OCI-M1 (cell line): ENCODE results near the gene RFLNA.
"Not testable (repeated sequence)": the region's sequence is repeated elsewhere in the genome, so short reads cannot be mapped to it uniquely, and the experiment has no call there.

Experiments
- DNase-seq: peaks from one replicate; lab custom pipeline; 2025; lab: John Stamatoyannopoulos, UW

Gene RFLNA

DNA sequence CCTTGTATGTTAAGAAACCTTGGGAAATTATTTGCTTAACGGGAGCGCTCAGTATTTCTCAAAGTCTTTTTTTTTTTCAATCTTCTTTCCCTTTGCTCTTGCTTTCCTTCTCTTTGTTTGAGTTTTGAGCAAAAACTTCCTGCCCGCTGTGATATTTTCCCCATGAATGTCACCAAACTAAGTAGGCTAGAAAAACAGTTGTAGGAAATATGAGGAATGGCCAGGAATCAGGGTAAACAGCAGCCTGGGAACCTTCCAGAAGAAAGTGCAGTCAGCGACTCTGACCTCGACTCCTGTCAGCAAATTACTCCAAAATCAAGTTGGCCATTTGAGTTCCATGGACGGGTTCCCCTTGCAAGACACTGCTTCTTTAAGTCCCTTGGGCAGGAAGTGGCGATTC lies 11.6 kb upstream of the RFLNA start:
- no peak for DNase-seq

DNA sequence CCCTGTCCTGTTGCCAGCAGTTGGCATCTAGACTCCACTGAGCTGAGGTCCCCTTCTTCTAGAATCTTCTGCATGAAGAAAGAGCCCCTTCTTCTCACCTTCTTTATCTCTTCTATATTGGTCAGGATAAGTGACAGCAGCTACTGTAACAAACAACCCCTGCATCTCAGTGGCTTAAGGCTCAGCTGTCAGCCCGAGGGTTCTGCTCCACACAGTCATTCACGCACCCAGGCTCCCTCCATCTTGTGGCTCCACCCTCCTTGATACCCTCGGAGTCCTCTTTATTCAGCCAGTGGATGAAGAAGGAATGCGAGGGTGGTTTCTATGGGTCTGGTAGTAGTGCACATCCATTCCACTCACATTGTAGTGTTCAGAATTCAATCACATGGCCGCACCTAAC lies 10.5 kb upstream of the RFLNA start:
- DNase-seq: no peak

DNA sequence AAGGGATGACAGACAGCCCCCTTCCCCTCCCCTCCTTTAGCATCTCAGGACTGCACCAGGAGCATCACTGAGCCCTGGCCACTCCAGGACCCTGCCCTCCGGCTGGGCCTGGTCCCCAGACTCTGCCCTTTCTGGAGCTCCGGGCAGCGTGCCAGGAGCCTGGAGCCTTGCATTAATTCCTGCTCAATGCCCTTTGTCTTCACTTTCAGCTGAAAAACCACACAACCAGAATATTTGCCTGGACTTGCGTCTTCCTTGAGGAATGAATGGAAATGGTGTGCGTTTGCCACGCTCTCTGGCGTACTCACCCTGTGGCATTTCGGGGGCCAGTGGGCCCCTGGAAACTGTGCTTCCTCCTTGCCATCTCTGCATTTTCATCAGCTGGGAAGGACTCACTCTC lies 8.5 kb upstream of the RFLNA start:
- DNase-seq: no peak

DNA sequence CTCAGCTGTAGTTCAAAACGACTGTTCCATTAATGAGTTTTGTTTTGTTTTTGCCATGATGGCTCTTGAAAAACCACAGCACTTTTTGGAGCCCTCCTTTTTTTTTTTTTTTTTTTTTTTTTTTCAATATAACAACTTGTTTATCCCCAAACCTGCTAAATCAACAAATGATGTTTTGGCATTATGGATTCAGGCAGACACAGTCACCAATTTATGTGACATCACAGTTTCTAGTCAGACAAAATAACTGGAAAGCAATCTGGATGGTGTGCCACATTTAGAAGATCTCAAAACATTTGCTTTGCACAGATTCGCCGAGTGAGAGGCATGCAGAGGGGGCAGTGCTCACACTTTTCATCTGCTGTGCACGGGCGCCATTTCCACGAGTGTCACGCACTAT lies 7.9 kb upstream of the RFLNA start:
- DNase-seq: no peak

DNA sequence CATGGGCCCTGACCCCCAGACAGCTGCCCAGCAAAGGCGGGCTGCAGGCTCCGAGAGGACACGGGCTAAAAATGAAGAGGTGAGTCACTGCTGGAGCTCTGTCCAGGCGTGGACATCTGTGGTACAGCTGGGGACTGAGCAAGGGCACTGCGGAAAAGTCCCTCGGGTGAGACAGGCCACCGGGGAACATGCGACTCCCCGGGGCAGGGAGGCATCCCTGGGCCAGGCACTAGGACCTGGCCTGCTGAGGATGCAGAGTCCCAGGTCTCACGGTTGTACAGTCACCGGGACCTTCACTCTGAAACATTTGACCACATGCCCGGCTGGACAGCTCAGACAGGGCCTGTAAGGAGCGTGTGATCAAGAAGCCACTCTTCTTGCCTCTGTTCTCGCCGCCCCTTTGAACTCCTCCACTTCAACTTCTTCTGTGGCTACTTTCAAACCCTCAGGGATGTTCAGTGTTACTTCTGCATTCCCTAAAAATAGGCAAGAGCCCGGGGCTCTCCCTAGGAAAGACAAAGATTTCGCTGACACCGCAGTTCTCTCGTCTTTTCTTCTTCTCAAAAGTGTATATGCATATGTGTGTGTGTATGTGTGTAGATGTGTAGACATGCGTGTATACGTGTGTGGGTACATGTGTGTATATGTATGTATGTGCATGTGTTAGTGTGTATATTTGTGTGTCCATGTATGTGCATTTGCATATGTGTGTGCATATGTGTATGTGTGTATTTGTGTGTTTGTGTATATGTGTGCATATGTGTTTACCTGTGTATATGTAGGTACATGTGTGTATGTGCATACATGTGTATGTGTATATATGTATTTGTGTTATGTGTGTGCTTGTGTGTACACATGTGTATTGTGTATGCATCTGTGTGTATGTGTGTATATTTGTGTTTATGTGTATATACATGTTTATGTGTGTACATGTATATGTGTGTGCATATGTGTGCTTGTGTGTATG lies 5.0 kb upstream of the RFLNA start:
- no peak for DNase-seq

DNA sequence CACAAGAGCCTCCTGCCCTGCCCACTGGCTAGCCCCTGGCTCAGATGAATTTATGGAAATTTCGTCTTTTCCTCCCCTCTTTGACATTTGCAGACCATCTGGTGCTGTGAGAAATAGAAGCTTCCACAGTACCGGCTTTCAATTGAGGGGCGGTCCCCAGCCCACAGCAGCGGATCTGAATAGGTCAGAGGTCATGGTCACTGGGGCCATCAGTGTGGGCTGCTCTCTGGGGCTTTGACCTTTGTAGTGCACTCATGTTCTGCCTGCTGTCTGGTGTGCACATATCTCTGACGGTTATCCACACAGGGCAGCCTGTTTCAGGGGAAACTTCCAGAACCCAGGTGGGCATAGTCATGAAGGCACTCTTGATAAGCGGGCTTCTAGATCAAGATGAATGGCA lies 2.5 kb upstream of the RFLNA start:
- DNase-seq: no peak

DNA sequence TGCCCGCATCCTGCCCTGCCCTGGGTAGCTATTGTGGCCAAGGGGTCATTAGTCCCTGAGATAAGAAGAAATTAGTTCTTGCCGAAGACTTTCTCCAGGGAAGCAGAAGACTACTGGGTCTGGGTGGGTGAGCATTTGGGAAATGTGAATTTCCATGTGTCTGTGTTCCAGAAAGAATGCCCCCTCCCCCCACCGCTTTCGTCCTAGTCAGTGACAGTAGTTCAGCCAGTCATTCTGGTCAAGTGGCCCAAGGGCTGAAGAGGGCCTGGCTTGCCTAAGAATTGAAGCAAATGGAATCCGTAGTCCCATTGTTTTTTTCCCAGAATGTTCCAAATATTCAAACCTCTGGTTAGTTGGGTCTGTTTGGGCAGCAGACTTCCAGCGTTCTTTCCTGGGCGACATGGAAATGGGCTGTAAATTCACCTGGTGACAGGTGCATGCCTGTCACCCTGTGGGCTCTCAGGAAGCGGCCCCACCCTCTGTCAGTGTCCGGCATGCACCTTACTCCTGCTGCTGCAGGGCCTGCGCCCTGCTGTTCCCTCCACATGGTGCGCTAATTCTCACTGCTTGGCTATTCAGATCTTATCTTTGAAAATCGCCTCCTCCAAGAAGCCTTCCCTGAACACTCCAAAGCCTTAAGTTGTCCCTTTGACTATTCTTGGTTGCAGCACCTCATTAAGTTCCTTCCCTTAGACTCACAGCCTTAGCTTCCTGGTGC lies 1.4 kb upstream of the RFLNA start:
- DNase-seq: no peak

DNA sequence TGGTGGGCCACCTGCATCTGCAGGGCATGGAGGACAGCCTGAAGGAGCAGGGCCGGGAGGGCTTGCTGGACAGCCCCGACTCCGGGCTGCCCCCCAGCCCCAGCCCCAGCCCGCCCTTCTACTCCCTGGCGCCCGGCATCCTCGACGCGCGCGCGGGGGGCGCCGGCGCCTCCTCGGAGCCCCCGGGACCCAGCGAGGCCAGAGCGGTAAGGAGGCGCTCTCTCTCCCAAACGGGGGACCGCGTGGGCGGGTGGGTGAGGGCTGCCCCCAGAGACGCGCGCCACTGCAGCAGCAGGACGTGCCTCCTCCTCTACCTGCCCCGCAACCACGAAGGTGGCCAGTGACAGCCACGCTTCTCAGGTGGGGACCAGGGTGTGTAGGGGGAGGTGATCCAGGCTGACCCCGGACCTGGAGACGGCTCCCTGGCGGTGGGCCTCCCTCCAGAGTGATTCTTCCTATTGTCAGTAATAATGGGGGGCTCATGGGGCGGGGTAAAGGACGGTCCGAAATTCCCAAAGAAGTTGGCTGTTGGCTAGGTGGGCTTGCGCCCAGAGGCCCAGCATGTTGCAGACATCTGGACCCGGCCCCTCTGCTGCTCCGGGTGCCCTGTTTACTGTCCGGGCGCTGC lies 652 bp downstream of the RFLNA start:
- no peak for DNase-seq

DNA sequence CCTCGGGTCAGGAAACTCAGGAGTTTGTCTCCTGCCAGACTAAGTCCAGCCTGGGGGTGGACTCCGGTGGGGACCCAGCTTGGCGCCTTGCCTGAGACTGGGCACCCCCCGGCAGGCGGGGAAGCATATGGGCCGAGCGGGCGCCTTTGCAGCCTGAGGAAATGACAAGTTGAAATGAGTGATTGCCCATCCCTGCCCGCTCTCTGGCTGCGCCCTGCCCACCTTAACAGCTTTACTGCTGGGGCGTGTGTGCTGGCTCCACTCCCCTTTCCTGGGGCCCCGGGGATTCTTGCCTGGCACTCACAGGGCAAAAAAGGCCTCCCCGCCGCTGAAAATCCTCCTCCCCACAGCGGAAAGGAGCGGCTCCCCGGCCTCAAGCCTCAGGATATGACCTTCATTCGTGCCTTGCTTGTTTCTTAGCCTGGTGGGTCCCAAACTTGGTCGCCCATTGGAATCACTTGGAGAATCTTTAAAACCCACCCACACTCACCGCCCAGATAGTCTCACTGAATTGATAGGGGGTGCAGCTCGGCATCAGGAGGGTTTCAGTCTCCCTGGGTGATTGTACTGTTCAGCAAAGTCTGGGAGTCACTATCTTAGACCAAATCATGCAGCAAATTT lies 1.5 kb downstream of the RFLNA start:
- no peak for DNase-seq

DNA sequence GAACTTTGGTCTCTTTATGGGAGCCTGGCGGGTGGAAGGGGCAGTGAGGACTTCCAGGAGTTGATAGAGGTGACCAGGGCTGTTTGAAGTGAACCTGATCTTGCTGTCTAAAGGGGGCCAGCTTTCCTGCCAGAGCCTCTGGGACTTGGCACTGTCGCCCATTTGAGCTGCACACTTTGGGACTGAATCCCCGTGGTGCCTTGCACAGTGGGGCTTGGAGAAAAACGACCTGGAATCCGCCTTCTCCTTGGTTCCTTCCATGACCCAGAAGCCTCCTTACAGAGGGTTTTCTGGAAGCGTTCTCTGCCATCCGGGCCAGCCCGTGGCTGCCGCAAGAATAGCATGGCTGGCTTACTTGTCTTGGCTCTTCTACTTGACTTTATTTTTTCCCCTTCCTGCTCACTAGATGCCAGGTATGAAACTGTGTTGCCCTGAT lies 2.0 kb downstream of the RFLNA start:
- no peak for DNase-seq

DNA sequence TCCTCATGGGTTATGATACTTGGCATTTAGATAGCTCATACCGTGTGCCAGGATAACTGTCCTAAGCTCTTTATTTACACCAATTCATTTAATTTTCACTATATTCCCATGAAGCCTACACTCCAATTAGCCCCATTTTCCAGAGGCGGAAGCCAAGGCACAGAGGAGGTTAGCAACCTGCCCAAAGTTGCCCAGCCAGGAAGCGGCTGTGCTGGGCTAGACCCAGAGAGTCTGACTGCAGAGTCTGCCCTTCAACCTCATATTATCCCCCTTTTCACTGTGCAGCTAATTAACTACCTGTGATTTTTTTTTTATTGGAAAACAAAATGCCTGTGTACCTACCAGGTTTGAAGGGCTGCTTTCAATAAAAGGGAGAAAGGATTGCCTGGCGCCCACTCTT lies 2.5 kb downstream of the RFLNA start:
- no peak for DNase-seq

DNA sequence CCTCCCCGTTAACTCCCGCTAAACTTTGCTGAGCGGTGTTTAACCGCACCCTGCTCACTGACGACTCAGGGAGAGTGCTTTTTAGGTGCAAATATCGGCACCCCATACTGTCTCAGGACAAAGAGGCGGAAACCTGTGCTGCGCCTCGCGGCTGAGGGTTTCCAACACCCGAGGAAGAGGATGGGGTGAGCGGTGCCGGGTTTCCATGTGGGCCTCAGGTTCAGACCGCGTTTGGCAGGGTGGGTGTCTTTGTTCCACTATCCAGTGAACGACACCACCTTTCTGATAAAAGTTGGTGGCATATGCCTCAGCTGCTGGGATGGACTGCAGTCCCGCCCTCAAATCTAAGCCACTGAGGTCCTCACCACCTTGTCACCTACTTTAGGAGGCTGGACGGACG lies 3.0 kb downstream of the RFLNA start:
- no peak for DNase-seq

DNA sequence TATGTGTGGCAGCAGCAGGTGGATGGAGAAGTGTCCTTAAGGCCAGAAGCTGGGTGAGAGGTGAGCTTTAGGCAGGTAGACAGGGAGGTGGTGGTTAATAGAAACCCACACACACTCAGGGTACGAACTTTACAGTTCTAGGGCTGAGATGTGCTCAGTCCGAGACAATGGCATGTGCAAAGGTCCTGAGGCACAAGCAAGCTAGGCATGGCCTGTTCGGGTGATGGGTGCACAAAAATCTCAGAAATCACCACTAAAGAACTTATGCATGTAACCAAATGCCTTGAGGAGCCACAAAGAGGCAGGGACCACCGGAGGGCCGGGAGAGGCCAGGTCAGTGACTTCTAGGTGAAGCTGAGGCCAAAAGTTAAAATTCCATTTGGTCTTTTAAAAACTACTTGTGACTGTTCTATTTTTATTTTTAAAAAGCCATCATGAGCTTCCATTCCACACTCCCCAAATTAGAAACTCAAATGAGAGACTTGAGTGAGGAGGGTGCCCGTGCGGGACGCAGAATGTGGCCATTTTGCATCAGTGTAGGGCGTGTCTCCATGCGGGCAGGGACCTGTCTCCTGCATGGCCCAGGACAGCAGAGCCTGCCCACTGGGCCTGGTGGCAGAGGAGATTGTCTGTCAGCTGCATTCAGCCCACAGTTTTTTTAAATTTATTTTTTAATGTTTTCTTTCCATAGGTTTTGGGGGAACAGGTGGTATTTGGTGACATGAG lies 4.0 kb downstream of the RFLNA start:
- no peak for DNase-seq

DNA sequence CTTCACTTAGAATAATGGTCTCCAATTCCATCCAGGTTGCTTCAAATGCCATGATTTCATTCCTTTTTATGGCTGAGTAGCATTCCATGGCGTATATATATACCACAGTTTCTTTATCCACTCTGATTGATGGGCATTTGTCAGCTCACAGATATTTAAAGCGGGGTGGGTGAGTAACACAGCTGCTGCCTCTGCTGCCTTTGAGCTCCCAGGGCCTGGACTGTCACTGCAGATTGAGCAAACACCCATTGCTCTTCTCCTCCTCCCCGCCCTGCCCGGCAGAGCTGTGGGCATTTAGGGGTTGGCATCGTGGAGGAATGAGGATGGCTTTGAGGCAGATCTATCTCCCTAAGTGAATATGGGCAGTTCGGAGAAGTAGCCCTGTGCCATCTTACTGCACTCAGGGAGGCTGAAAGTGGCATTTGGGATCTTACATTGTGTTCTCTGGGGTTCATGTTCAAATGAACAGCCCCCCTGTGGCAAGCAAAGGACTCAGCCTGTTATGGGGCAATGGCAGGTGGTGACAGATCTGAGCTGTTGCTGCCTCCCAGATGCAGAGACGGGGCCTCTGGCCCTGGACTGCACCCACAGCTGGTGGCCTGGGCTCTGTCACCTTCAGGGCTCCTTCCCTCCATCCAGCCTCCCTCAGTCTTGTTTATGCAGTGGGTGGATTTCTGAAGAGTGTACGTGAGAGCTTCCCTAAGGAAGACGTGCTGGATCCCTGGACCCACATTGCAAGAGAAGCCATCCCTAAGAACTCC lies 4.9 kb downstream of the RFLNA start:
- DNase-seq: no peak

DNA sequence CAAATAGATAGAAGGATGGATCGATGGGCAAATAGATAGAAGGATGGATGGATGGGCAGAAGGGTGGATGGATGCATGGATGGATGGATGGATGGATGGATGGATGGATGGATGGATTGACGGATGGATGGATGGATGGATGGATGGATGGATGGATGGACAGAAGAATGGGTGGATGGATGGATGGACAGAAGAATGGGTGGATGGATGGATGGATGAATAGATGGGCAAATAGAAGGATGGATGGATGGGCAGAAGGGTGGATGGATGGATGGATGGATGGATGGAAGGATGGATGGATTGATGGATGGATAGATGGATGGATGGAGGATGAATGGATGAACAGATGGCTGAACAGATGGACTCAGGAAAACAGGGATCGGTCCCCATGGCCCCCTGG lies 5.8 kb downstream of the RFLNA start:
- not testable (repeated sequence) for DNase-seq

DNA sequence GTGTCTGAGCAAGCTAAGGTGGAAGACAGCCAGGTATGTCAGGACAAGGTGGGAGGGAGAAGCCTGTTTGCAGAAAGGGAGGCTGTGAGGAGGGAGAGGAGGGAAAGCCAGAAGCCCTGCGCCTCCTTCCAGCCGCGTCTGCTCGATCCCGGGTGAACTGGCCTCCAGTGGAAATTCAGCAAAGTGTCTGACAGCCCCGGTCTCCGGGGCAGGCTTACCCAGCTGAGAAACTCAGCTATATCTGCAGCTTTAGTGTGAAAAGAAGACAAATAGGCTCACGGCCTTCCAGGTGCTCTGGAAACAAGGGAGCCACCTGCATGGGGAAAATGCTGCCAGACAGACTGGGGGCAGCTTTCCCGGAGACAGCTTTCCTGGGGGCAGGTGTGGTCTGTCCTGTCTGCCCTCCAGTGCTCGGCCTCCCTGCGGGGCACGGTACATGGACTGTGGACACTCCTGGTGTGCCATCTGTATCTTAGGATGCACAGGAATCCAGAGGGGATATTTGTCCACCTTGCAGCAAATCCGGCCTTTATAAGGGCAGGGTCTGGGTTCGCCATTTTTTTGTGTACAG lies 6.3 kb downstream of the RFLNA start:
- no peak for DNase-seq

DNA sequence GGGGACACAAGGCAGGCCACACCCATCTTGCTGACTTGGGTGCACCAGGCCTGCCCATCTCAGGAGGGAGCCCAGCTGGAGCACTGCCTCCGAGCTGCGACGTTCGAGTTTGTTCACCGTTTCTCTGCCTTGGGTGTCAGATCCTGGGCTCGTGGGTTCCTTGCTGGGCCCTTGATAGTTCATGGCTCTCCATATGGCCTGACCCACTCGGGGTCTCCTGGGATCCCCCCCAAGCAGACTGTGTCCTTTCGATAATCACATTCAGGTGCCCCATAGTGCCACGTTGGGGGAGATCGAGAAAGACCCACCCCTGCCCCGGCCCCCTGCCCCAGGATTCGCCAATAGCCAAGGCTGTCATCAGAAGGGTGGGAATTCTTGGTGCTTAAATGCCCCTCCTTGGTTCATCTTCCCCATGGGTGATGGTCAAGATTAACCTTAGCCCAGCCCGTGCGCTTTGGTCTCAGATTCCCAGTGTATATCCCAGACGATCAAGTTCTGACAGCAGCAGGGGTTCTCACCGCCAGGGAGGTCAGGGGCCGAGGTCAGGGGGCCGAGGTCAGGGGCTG lies 7.4 kb downstream of the RFLNA start:
- no peak for DNase-seq

DNA sequence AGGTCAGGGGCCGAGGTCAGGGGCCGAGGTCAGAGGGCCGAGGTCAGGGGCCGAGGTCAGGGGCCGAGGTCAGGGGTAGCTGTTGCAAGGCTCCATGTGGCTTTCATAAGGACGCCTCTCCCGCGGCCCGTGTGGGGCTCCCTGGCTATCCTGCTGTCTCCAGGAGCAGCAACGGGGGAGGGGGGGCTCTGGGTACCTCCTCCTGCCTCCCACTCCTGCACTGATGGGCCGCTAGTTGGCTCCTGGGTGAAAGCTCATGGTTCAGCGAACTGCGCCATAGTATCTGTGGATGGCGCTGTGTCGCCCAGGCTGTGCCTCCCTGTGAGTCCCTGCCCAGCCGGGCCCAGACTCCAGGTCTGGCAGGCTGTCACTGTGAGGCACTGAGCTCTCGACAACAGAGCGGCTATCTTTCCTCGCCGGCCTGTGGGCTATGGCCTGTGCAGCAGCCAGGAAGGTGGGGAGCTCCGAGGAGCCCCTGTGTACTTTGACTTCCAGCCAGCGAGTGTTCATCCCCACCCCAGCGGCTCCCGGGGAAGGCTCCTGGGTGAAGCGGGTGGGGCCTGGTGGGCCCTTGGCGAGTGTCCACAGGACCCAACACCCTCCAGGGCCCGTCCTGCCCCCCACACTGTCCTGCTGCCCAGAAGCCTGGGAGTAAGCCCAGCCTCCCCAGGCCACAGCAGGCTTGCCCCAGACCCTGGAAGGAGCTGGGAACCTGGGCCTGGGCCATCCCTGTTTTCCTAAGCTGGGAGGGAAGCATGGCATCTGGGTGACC lies 8.1 kb downstream of the RFLNA start:
- DNase-seq: no peak

DNA sequence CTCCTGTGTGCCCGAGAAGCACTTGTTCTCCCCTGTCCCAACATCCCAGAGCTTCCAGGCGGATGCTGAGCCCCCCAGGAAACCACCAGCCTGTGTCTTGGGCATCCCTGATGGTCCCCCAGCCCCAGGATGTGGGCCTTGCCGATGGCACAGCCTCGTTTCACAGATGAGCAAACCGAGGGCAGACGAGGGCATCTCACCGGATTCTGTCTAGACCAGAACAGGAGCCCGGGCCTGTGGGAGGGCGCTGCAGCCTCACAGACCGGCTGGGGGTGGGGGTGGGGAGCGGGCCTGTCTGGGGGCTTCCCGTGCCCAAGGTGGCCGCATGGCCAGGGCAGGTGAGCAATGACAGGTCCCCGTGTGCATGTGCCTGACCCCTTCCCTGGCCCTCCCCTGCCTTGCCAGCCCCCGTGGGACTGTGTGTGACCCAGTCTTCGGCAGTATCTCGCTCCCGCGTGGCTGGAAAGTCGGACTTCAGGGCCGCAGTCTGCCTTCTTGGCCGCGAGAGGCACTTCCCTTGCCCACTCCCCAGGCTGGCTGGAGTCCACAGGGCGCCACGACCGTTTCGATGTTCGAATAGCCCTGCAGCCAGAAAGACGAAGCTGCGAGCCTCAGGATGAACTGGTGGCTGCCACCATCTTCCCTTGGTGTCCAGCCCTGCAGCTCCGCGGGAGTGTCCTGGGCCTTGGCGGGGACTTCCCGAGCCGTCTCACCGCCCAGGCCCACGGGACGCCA lies 8.9 kb downstream of the RFLNA start:
- DNase-seq: no peak
